Hippocampal formation (tissue), 2 donors: Measurements from ENCODE around the gene AMMECR1.

Experiments used
- DNase-seq, 2 donors: peaks; one replicate each; lab custom pipeline; 2025; lab: John Stamatoyannopoulos, UW

AMMECR1 gene

GRCh38 chrX:110311437-110312230 is 6.3 kb downstream of the AMMECR1 start:
- DNase-seq = no peak

GRCh38 chrX:110310896-110311295 is 7.0 kb downstream of the AMMECR1 start:
- no peak for DNase-seq

GRCh38 chrX:110310000-110310790 is 7.7 kb downstream of the AMMECR1 start:
- no peak for DNase-seq

GRCh38 chrX:110308220-110308619 is 9.7 kb downstream of the AMMECR1 start:
- no peak for DNase-seq

GRCh38 chrX:110304884-110305283 is 13.0 kb downstream of the AMMECR1 start:
- no peak for DNase-seq

GRCh38 chrX:110304371-110304770 is 13.5 kb downstream of the AMMECR1 start:
- DNase-seq = no peak

GRCh38 chrX:110302975-110303374 is 14.9 kb downstream of the AMMECR1 start:
- no peak for DNase-seq

- DNase-seq = no peak
Measured at GRCh38 chrX:110301194-110301593, 16.7 kb downstream of the AMMECR1 start.

- no peak for DNase-seq
Measured at GRCh38 chrX:110294087-110294486, 23.8 kb downstream of the AMMECR1 start.

GRCh38 chrX:110293658-110294057 is 24.2 kb downstream of the AMMECR1 start:
- no peak for DNase-seq

- DNase-seq = no peak
Measured at GRCh38 chrX:110287605-110288004, 30.3 kb downstream of the AMMECR1 start.

- DNase-seq = no peak
Measured at GRCh38 chrX:110286106-110286505, 31.8 kb downstream of the AMMECR1 start.

- DNase-seq = no peak
Measured at GRCh38 chrX:110284159-110284558, 33.7 kb downstream of the AMMECR1 start.

GRCh38 chrX:110282922-110283321 is 35.0 kb downstream of the AMMECR1 start:
- DNase-seq = no peak

- no peak for DNase-seq
Measured at GRCh38 chrX:110281377-110281776, 36.5 kb downstream of the AMMECR1 start.

- DNase-seq = no peak
Measured at GRCh38 chrX:110280954-110281353, 36.9 kb downstream of the AMMECR1 start.

GRCh38 chrX:110277609-110278008 is 40.3 kb downstream of the AMMECR1 start:
- DNase-seq = no peak

- no peak for DNase-seq
Measured at GRCh38 chrX:110276778-110277177, 41.1 kb downstream of the AMMECR1 start.

- DNase-seq = no peak
Measured at GRCh38 chrX:110268886-110269285, 49.0 kb downstream of the AMMECR1 start.

GRCh38 chrX:110268395-110268794 is 49.5 kb downstream of the AMMECR1 start:
- DNase-seq = no peak

- DNase-seq = no peak
Measured at GRCh38 chrX:110267874-110268273, 50.0 kb downstream of the AMMECR1 start.

- DNase-seq = no peak
Measured at GRCh38 chrX:110265661-110266060, 52.2 kb downstream of the AMMECR1 start.

GRCh38 chrX:110259117-110259516 is 58.8 kb downstream of the AMMECR1 start:
- DNase-seq = no peak
